ENCODE measurements around the gene TRRAP.

Gene TRRAP

GRCh38 chr7:98963305-98963704, 85.0 kb downstream of the TRRAP start:
- no peak for DNase-seq

GRCh38 chr7:98964596-98964995, 86.3 kb downstream of the TRRAP start:
- TF ChIP-seq POLR2A (IDR thresholded peaks at IDR 0.05; ENCODE audit: low read length) (no peak), GATA1 (IDR thresholded peaks at IDR 0.05; ENCODE audit: low read depth, low read length) (no peak)

More at GRCh38 chr7:98963305-98963704, 85.0 kb downstream of the TRRAP start:
- TF ChIP-seq GATA1 (IDR thresholded peaks at IDR 0.05; ENCODE audit: low read depth, low read length) (no peak), POLR2A (IDR thresholded peaks at IDR 0.05; ENCODE audit: low read length) (no peak)

GRCh38 chr7:98968621-98969020, 90.3 kb downstream of the TRRAP start:
- no peak for DNase-seq
- no peak for TF ChIP-seq POLR2A (IDR thresholded peaks at IDR 0.05; ENCODE audit: low read length)
- no peak for TF ChIP-seq GATA1 (IDR thresholded peaks at IDR 0.05; ENCODE audit: low read depth, low read length)

More at GRCh38 chr7:98964596-98964995, 86.3 kb downstream of the TRRAP start:
- no peak for DNase-seq

- DNase-seq = no peak
- TF ChIP-seq GATA1 (IDR thresholded peaks at IDR 0.05; ENCODE audit: low read depth, low read length) (no peak), POLR2A (IDR thresholded peaks at IDR 0.05; ENCODE audit: low read length) (no peak)
Measured at GRCh38 chr7:98969386-98969785, 91.1 kb downstream of the TRRAP start.

- TF ChIP-seq GATA1 (IDR thresholded peaks at IDR 0.05; ENCODE audit: low read depth, low read length) (no peak), POLR2A (IDR thresholded peaks at IDR 0.05; ENCODE audit: low read length) (no peak)
- no peak for DNase-seq
Measured at GRCh38 chr7:98970016-98970615, 91.8 kb downstream of the TRRAP start.

- TF ChIP-seq POLR2A (IDR thresholded peaks at IDR 0.05; ENCODE audit: low read length) (no peak), GATA1 (IDR thresholded peaks at IDR 0.05; ENCODE audit: low read depth, low read length) (no peak)
- no peak for DNase-seq
Measured at GRCh38 chr7:98970805-98971204, 92.5 kb downstream of the TRRAP start.

- no peak for DNase-seq
- TF ChIP-seq POLR2A (IDR thresholded peaks at IDR 0.05; ENCODE audit: low read length) (no peak), GATA1 (IDR thresholded peaks at IDR 0.05; ENCODE audit: low read depth, low read length) (no peak)
Measured at GRCh38 chr7:98974205-98974604, 95.9 kb downstream of the TRRAP start.

- no peak for DNase-seq
- no peak for TF ChIP-seq POLR2A (IDR thresholded peaks at IDR 0.05; ENCODE audit: low read length)
- no peak for TF ChIP-seq GATA1 (IDR thresholded peaks at IDR 0.05; ENCODE audit: low read depth, low read length)
Measured at GRCh38 chr7:98974906-98975816, 96.8 kb downstream of the TRRAP start.

GRCh38 chr7:98976396-98977185, 98.3 kb downstream of the TRRAP start:
- no peak for DNase-seq
- TF ChIP-seq GATA1 (IDR thresholded peaks at IDR 0.05; ENCODE audit: low read depth, low read length) = no peak
- TF ChIP-seq POLR2A (IDR thresholded peaks at IDR 0.05; ENCODE audit: low read length) = no peak

- no peak for DNase-seq
Measured at GRCh38 chr7:98978672-98979071, 100.3 kb downstream of the TRRAP start.

GRCh38 chr7:98981701-98982100, 103.4 kb downstream of the TRRAP start:
- no peak for TF ChIP-seq GATA1 (IDR thresholded peaks at IDR 0.05; ENCODE audit: low read depth, low read length)
- TF ChIP-seq POLR2A (IDR thresholded peaks at IDR 0.05; ENCODE audit: low read length) = no peak
- no peak for DNase-seq

More at GRCh38 chr7:98978672-98979071, 100.3 kb downstream of the TRRAP start:
- TF ChIP-seq GATA1 (IDR thresholded peaks at IDR 0.05; ENCODE audit: low read depth, low read length) (no peak), POLR2A (IDR thresholded peaks at IDR 0.05; ENCODE audit: low read length) (no peak)

- TF ChIP-seq POLR2A (IDR thresholded peaks at IDR 0.05; ENCODE audit: low read length) = no peak
Measured at GRCh38 chr7:98982686-98983085, 104.4 kb downstream of the TRRAP start.

GRCh38 chr7:98984126-98984525, 105.8 kb downstream of the TRRAP start:
- DNase-seq = no peak
- TF ChIP-seq GATA1 (IDR thresholded peaks at IDR 0.05; ENCODE audit: low read depth, low read length) (no peak), POLR2A (IDR thresholded peaks at IDR 0.05; ENCODE audit: low read length) (no peak)

More at GRCh38 chr7:98982686-98983085, 104.4 kb downstream of the TRRAP start:
- no peak for DNase-seq

- no peak for DNase-seq
- TF ChIP-seq GATA1 (IDR thresholded peaks at IDR 0.05; ENCODE audit: low read depth, low read length) (no peak), POLR2A (IDR thresholded peaks at IDR 0.05; ENCODE audit: low read length) (no peak)
Measured at GRCh38 chr7:98985406-98985805, 107.1 kb downstream of the TRRAP start.

All from erythroblast (primary cell).